Right atrium auricular region (tissue), 2 donors: ENCODE results near the gene STX11. TPM values are rescaled to one million over a fixed set of nuclear protein-coding genes. Genes with fewer than 3 reads are reported as not detected.

ENCODE experiments used
- DNase-seq: peaks from one replicate; pipeline ENCODE4 v3.0.0-alpha.2; 2019; ENCODE audit warnings: low spot score
- H3K27ac ChIP-seq, 2 donors: fragments of 200-600 bp; sonication (generic); 1 replicate in 1 of 2; 2 replicates in 1 of 2; pipeline ENCODE4 v1.5.1; 2016 to 2019
- H3K27me3 ChIP-seq, 2 donors: fragments of 200-600 bp; sonication (generic); one replicate each; pipeline versions ENCODE4 v1.5.1 to v1.6.0; 2017 to 2019
- H3K36me3 ChIP-seq: fragments of 200-600 bp; sonication (generic); one replicate; pipeline ENCODE4 v1.5.1; 2016
- H3K4me1 ChIP-seq, 2 donors: fragments of 200-600 bp; sonication (generic); one replicate each; pipeline versions ENCODE4 v1.5.1 to v1.6.0; 2017 to 2019
- H3K4me3 ChIP-seq, 2 donors: fragments of 200-600 bp; sonication (generic); 1 replicate in 1 of 2; 2 replicates in 1 of 2; pipeline ENCODE4 v1.5.1; 2017 to 2019; ENCODE audit warnings: mild to moderate bottlenecking in 1 of 2, moderate library complexity in 1 of 2
- H3K9me3 ChIP-seq, 2 donors: fragments of 200-600 bp; sonication (generic); one replicate each; pipeline ENCODE4 v1.5.1; 2019
- CTCF ChIP-seq, 2 donors: fragments of 200-600 bp; sonication (generic); IDR thresholded peaks; one replicate each; pipeline ENCODE4 v1.5.1; 2019; ENCODE audit warnings: antibody characterized with exemption in 2 of 2
- total RNA-seq, 2 donors: library from RNA; depleted of rRNA; stranded (reverse); fragments of >200 nt; gene quantifications; one replicate each; pipeline ENCODE4 v1.1.0, GENCODE V29; 2016

Gene STX11
- total RNA-seq, 2 donors from 2014 or later, result 7.3 to 21.5 TPM

- Histone ChIP-seq H3K4me1 (no peaks in the 10 kb centered on the region), H3K4me3 (no peak overlapping the region)
- no peak for TF ChIP-seq CTCF (IDR thresholded peaks at IDR 0.05)
Observed at GRCh38 chr6:144202879-144203468, 52.7 kb downstream of the STX11 start.

GRCh38 chr6:144211160-144211559 is 60.8 kb downstream of the STX11 start:
- no peak overlapping the region for H3K27ac ChIP-seq
- H3K4me3 ChIP-seq, result no peak overlapping the region
- no peaks in the 10 kb centered on the region for H3K36me3 ChIP-seq
- H3K9me3 ChIP-seq, result no peaks in the 10 kb centered on the region
- no peak for TF ChIP-seq CTCF (IDR thresholded peaks at IDR 0.05)
- H3K27me3 ChIP-seq, result no peaks in the 10 kb centered on the region
- peaks cover 0 to 10% of the 10 kb centered on the region in 2 donors for H3K4me1 ChIP-seq
- no peak for DNase-seq

More at GRCh38 chr6:144202879-144203468, 52.7 kb downstream of the STX11 start:
- Histone ChIP-seq H3K9me3 (peaks cover 8 to 25% of the 10 kb centered on the region in 2 donors), H3K36me3 (no peaks in the 10 kb centered on the region), H3K27ac (no peak overlapping the region), H3K27me3 (no peaks in the 10 kb centered on the region)
- no peak for DNase-seq

GRCh38 chr6:144213315-144213714 is 63.0 kb downstream of the STX11 start:
- no peaks in the 10 kb centered on the region for H3K27me3 ChIP-seq
- H3K4me3 ChIP-seq, result no peak overlapping the region
- peaks cover 0 to 18% of the 10 kb centered on the region in 2 donors for H3K4me1 ChIP-seq
- DNase-seq, result no peak
- H3K27ac ChIP-seq, result no peak overlapping the region
- H3K36me3 ChIP-seq, result no peaks in the 10 kb centered on the region
- no peaks in the 10 kb centered on the region for H3K9me3 ChIP-seq
- no peak for TF ChIP-seq CTCF (IDR thresholded peaks at IDR 0.05)

- H3K36me3 ChIP-seq, result no peaks in the 10 kb centered on the region
- no peak overlapping the region for H3K27ac ChIP-seq
- no peaks in the 10 kb centered on the region for H3K9me3 ChIP-seq
- H3K4me3 ChIP-seq, result no peak overlapping the region
- no peaks in the 10 kb centered on the region for H3K27me3 ChIP-seq
- TF ChIP-seq CTCF (IDR thresholded peaks at IDR 0.05), result no peak
- no peak for DNase-seq
- H3K4me1 ChIP-seq, result peaks cover 0 to 18% of the 10 kb centered on the region in 2 donors
Observed at GRCh38 chr6:144214029-144214428, 63.7 kb downstream of the STX11 start.

- Histone ChIP-seq H3K27me3 (no peaks in the 10 kb centered on the region), H3K4me3 (peak overlapping the region in 1 of 2 donors; percentile 72), H3K9me3 (no peaks in the 10 kb centered on the region), H3K27ac (peak overlapping the region; percentile 92 to 95), H3K36me3 (no peaks in the 10 kb centered on the region), H3K4me1 (peaks cover 0 to 18% of the 10 kb centered on the region in 2 donors)
- no peak for DNase-seq
- no peak for TF ChIP-seq CTCF (IDR thresholded peaks at IDR 0.05)
Observed at GRCh38 chr6:144214622-144215401, 64.5 kb downstream of the STX11 start.
